DOHH2 (cell line): ENCODE data around the gene RPL27.

Source experiments
- EZH2phosphoT487 ChIP-seq: fragments of 200-600 bp; sonication (generic); IDR thresholded peaks from 2 replicates; pipeline ENCODE4 v1.6.1; 2017; ENCODE audit warnings: borderline replicate concordance, mild to moderate bottlenecking, antibody characterized with exemption, low read length, moderate library complexity, mixed read lengths
- TF ChIP-seq, protein P1 (sequence below): fragments of 200-600 bp; sonication (generic); IDR thresholded peaks from one replicate; pipeline ENCODE4 v1.5.1; 2014; ENCODE audit warnings: antibody characterized with exemption, mild to moderate bottlenecking, low read depth, low read length; ENCODE audit not compliant: poor library complexity, severe bottlenecking

DNA sequence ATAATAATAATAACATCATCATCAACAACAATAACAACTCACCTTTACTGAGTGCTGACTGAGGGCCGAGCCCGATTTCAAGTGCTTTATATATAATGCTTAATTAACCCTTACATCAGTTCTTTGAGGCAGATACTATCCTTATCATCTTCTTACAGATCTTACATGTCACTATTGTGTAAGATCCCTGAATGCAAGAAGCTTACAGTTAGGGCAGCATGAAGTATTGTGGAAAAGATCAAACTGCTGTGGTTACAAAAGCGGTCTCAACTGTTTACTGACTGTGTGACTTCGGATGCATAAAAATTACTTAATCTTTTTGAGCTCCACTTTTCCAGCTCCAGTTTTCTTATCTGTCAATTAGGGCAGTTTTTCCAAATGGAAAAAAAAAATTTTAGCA, 20.7 kb downstream of the RPL27 start:
- TF ChIP-seq, protein P1, sequence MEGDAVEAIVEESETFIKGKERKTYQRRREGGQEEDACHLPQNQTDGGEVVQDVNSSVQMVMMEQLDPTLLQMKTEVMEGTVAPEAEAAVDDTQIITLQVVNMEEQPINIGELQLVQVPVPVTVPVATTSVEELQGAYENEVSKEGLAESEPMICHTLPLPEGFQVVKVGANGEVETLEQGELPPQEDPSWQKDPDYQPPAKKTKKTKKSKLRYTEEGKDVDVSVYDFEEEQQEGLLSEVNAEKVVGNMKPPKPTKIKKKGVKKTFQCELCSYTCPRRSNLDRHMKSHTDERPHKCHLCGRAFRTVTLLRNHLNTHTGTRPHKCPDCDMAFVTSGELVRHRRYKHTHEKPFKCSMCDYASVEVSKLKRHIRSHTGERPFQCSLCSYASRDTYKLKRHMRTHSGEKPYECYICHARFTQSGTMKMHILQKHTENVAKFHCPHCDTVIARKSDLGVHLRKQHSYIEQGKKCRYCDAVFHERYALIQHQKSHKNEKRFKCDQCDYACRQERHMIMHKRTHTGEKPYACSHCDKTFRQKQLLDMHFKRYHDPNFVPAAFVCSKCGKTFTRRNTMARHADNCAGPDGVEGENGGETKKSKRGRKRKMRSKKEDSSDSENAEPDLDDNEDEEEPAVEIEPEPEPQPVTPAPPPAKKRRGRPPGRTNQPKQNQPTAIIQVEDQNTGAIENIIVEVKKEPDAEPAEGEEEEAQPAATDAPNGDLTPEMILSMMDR: no peak
- no peak for TF ChIP-seq EZH2phosphoT487
